IPS-NIHi11 (cell line): ENCODE data around the gene PLEKHH2.

Source experiments
- DNase-seq: peaks from one replicate; pipeline ENCODE4 v3.0.0; 2012; ENCODE audit warnings: mixed read lengths, low spot score

PLEKHH2 gene

DNA sequence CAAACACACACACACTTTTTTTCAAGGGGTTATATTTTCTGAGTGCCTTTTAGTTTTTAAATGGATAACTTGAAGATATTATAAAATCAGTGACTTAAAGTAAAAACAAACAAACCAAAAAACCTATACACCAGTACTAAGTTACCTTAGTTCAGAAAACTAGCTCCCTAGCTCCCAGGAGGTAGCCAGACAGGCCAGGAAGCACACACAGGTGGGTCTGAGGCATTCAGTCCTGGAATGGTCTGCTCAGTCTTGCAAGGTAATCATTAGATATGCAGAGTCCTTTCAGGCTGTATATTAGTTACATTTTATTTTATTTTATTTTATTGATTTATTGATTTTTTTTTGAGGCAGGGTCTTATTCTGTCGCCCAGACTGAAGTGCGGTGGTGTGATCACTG lies 126.0 kb downstream of the PLEKHH2 start:
- DNase-seq = no peak

DNA sequence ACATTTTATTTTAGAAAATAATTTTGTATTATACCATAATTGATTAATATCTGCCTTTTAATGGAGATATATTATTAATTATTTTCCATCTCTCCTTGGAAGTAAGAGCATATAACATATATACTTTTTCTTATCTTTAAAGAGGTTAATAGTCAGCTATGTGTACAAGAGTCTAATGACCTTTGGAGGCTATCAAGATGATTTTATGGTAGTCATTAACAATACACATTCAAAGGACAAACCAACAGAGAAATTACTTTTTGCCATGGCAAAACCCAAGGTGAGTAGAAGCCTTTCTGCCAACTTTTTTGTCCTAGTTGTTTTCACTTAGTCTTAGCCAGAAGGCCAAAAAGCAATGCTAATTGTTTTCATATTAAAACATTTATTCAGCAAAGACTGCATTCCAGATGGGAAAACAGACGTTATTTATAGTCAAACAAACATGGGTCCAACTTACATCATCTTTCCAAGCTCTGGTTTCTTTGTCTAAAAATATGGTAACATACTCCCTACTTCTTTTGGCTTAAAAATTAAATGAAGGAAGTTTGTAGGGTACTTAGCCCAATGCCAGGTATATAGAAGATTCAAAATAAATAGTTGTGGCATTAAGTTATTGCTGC lies 127.1 kb downstream of the PLEKHH2 start:
- no peak for DNase-seq

DNA sequence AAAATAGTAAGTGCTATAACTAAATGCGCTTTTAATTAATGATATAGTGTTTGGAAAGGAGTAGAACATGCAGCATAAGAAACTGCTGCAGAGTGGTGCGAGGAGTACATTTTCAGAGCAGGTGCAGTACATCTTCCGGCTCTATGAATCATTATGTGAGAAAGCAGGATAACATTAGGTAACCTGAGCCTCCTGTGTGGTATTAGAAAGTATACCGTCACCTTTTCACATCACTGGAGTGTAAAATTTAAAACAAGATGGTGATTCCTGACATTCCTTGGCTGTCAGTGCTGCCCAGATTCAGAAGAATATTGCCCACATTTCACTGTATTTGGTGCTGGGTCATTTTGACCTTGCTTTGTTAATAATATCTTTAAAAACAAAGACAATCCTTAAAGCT lies 128.9 kb downstream of the PLEKHH2 start:
- DNase-seq = no peak

DNA sequence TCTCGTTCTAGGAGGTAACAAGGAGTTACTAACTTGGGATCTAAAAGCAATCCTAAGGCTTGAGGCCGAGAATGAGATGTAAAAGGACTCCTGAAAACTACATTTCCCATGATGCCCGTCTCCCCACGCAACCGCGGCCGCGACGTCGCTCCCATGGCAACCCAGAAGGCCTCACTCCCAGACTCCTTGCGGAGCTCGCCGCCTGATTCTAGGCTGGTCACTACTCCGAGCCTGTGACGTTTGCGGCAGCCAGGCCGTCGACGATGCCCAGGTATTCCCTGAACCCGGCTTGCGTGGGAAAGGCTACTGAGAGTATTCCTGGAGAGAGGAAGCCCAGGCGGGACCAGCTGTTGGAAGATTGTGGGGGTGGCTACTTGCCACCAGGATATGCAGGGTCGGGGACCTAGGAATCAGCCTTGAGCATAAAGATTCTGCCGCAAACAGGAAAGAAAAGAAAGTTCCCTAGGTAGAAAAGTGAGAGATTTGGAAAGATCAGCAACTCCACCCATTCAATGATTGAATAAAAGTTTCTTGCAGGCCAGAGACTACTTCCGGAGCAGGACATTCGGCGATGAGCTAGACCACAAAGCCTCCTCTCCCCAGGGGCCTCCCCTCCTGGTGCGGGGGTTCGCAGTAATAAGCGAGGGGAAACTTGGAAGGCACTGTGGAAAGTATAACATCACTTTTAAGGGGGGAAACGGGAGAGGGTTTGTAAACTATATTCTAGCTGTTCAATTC lies 137.0 kb downstream of the PLEKHH2 start, which contains the start of gene DYNC2LI1:
DYNC2LI1 (plus strand) TSS at position 164 of the 738 bp plus-strand sequence; CDS start at position 264, 100 bp downstream.
- DNase-seq = peak; percentile 96

DNA sequence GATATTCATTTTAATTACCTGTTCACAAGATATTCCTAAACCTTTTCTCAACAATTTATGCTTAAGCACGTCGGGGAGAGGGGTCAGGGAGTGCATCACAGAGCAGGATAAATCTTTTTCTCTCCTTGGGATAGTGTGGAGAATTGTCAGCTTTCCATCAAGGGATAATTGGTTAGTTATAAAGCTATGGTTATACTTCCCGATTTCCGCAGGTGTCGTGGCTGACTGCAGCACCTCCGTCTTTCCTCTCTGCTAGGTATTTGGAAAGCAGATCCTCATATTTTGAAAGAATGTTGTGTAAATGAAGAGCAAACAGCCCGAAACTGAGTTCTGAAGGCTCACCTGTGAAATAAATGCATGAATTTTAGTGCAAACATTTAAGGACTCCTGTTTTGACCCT lies 137.6 kb downstream of the PLEKHH2 start:
- no peak for DNase-seq

DNA sequence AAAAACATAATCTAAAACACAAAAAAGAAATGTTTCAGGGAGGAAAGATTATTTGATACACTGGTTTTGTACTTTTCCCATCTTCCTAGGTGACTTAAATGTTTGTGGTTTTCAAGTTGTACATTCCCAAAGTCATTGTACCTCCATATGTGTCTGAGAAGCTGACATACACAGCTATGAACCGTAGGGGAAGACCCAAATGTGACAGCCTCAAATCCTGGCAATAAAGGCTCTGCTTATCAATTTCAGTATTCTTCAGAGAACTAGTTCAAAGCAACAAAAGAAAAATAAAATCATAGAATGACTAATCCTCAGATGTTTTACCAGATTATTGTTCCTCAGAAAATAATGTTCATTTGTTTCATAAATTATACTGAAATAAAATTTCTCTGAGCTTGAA lies 139.3 kb downstream of the PLEKHH2 start:
- no peak for DNase-seq

DNA sequence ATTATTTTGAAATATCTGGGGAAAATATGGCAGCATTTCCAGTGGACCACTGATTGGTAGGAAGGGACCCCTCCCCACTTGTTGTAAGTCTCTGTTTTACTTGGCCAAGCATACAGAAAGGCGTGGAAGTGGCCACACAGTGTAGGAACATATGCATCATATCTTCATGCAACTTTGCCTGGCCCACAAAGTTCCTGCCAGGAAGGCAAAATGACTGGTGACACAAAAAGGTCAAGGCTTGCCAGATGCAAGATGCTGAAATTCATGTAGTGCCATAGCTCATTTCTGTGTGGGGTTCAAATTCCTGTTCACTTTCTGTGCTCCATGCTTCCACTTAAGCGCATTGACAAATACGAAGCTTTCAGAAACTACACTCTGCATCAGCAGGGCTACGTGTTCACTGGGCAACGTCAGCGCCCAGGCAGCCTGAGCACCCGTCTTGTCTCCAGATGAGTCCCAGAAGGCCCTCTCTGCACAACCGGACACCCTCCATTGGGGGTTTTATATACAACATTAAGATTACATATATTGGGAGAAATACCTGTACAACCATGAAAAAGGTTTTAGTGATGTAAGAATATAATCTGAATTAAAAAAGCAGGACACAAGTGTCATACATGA lies 140.4 kb downstream of the PLEKHH2 start:
- DNase-seq = no peak

DNA sequence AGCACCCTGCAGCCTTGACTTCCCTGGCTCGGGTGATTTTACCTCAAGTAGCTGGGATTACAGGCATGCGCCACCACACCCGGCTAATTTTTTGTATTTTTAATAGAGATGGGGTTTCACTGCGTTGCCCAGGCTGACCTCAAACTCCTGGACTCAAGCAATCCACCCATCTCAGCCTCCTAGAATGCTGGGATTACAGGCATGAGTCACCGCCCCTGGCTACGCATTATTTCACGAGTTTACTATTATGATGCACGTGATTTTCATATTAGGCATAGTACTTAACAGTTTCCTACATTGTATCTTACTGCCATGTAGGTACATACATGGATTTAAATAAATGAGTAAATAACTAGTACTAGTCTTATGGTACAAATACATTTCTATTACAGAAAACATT lies 141.2 kb downstream of the PLEKHH2 start:
- no peak for DNase-seq

DNA sequence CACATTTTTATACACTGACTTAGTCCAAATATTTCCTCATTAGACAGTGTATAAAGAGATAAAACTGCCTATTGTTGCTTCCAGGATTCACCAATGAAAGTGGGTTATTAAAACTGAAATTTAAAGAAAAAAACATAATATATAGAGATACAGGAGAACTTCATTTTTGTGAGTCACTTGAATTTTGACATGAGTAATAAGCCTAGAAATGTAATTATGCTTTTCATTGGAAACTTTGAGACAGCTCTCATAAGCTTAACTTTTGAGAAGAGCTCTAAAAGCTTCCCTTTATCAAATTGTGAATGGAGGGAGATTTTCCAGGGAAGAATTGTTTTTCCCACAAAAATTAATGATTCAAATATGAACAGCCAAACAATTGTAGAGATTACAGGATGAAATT lies 150.8 kb downstream of the PLEKHH2 start:
- no peak for DNase-seq

DNA sequence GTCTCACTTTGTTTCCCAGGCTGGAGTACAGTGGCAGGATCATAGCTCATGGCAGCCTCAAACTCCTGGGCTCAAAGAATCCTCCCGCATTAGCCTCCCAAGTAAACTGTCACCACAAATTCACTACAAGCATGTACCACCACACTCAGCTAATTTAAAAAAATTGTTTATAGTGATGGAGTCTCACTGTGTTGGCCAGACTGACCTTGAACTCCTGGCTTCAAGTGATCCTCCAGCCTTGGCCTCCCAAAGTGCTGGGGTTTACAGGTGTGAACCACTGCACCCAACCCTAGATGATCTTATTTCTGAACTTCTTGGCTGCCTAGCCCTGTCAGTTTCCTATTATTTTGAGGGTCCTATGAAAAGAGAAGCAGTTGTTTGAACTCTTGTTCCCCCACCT lies 151.6 kb downstream of the PLEKHH2 start:
- no peak for DNase-seq

DNA sequence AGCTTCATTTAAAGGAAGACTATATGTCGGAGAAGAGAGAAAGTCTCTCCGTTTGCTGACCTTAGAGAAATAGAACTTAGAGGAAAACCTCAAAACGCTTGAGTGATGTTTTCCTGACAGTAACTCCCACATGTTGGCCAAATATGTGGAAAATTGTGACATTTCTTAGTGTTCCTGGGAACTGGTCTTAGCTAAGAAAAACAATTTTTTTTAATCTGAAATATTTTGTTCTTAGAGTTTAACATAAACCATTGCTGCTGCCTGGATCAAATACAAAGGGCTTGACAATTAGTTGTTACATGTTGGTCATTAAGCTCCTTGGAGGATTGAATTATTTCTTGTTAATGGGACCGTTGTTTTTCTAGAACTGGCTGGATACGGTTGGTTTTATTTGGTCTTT lies 153.1 kb downstream of the PLEKHH2 start:
- DNase-seq = no peak

DNA sequence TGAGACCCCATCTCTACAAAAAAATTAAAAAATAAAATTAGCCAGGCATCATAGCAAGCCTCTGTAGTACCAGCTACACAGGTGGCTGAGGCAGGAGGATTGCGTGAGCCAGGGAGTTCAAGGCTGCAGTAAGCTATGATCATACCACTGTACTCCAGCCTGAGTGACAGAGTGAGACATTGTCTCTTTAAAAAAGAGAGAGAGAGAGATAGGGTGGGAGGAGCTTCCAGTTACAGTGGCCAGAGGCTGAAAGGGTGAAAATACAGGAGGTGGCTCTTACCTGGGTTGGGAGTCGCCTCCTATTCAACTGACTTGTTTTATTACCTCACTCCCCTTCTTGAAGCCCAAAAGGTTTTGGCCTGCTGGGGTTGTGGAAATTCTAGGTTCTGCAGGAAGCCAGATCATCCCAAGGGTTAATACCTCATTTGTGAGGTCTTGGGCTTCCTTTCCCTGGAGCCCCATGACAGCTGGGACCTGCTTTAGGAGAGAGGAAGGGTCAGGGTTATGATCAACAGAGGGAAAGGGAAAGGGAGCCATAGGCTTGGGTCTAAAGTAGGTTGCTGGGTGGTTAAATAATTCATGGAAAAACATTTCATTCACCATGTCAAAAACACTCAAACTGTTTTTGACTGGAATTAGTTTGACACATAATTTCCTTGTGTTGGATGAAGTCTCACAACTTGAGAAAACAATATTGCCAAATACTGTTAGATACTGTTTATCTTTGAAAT lies 154.1 kb downstream of the PLEKHH2 start:
- DNase-seq = no peak

DNA sequence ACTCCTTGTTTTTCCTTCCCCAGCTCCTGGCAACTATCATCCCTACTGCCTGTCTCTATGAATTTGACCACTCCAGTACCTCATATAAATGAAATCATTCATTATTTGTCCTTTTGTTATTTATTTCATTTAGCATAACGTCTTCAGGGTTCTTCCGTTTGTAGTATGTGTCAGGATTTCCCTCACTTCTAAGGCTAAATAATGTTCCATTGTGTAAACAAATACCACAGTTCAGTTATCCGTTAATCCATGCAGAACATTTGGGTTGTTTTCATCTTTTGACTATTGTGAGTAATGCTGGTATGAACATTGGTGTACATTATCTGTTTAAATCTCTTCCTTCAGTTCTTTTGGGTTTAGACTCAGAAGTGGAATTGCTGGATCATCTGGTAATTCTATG lies 155.6 kb downstream of the PLEKHH2 start:
- no peak for DNase-seq

DNA sequence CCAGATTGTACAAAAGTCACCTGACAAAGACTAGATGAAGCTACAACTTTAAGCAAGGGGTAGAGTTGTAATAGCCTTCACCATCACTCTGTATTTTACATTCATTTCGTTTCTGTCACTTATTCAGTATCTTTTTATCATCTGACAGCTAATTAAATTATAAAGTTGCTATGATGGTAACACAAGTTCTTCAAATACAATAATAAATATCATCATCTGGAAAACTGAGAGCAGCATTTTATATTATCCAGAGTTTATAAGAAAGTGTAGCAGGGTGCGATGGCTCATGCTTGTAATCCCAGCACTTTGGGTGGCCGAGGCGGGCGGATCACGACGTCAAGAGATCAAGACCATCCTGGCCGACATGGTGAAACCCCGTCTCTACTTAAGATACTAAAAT lies 157.9 kb downstream of the PLEKHH2 start:
- no peak for DNase-seq

DNA sequence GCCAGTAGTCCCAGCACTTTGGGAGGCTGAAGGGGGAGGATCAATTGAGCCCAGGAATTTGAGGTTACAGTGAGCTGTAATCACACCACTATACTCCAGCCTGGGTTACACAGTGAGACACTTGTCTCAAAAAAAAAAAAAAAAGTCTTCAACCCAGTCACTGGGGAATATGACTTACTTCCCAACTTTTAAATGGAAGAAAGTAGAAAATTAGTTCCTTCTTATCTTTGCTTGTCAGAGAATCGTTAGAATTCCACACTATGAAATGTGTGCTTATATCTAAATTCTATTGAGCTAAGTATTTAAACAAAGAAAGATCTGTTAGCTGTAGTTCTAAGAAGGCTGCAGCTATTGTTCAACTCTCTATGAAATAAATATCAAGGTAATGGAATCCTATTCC lies 159.1 kb downstream of the PLEKHH2 start:
- DNase-seq = no peak

DNA sequence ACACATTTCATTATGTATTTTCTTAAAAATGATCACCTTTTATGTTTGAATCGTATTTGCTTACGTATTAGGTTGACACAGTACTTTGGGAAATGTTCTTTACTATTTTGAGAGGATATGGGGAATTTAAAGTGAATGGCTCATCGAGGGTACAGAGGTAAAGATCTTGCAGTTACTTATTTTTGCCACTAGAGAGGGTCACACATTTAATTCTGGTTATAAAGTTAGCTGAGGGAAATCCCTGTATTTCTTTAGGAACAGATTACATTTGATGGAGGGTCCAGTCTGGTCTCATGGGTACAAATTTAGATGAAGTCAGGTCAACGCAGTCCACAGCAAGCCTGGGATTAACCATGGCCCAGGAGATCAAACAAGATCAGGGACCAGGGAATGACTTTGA lies 161.2 kb downstream of the PLEKHH2 start:
- peak; percentile 49 for DNase-seq

DNA sequence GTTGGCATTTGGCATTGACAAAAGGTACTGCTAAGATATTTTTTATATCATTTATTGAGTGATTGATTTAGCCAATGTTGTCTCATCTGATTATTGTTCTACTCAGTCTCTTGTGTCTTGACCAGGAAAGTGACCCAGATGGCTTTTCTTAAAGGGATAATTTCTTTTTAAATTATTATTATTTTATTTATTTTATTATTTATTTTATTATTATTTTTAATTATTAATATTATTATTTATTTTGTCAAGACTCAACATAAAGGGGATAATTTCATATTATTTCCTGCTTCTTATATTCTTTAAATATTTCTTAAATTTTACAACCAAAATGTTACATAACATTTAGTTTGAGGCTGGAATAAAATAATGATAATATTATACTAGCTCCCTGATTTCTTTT lies 163.8 kb downstream of the PLEKHH2 start:
- no peak for DNase-seq

DNA sequence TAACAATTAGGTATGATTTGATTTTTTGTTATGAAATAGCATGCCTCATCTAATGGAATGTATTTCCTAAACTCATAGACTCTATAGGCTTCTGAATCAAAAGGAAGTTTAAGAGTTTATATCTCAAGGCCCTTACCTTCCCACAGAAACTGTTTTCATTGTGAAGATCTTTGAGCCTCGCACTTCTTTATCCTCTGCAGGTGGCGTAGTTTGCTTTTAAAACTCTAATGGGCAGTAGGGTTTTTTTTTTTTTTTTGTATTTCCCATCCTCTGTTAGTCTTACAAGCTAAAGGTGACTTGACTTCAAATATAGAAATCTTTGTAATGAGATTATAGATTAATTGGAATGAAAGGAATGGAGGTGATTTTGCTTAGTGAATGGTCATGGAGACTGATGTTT lies 165.1 kb downstream of the PLEKHH2 start:
- DNase-seq = no peak

DNA sequence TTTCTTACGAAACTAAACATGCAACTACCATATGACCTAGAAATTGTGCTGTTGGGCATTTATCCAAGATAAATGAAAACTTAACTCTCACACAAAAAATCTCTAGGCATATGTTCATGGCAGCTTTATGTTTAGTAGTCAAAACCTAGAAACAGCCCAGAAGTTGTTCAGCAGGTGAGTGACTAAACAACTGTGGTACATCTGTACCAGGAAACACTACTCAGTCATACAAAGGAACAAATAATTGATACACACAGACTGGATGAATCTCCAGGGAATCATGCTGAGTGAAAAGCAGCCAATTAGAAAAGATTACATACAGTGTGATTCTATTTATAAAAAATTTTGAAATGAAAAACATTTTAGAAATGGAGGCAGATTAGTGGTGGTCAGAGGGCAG lies 166.1 kb downstream of the PLEKHH2 start:
- DNase-seq = no peak

DNA sequence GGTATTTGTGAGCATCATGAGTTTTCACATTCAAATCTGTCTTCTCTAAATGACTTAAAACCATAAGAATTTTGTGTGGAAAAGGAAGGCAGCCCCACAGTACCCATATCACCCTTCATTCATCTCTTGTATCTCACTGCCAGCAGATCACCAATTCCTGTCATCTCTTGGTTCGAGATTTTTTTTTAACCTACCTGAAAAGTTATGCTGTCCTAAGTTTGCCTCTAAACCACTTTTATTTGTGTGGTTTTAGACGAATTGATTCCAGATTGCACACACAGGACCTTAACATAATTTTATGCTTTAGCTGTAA lies 169.6 kb downstream of the PLEKHH2 start:
- DNase-seq = no peak

DNA sequence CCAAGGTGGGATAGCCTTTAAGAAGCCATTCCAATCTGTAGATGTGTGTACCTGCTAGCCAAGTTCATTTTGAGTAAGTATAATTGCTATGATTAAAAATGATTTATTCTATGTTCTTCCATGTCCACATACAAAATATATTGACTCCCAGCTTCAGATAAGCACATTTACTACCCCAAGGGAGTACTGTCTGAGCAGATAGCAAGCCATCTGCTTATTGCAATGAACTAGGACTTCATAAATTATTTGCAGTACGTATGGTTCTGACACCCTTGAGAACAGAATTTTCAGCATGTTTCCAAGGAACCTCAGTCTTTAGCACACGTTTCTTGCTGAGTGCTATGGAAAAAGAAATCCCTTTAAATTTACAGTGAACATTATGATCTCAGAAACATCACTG lies 173.4 kb downstream of the PLEKHH2 start:
- no peak for DNase-seq

DNA sequence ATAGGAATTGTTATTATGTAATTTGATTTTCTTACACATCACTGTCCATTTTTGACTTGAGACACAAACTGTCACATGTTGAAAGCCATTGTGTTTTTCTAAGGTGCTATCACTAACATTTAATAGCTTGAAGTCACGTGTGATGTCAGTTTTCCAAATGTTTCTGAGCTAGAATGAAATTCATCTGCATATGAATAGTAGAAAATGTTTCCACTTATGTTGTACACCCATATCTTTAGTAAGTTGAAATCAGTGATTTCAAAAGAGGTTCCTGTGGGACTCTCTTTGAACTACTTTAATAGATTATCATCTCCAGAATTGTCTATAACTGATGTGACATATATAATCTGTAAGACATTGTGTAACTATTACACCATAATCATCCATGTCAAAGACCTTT lies 173.8 kb downstream of the PLEKHH2 start:
- no peak for DNase-seq

DNA sequence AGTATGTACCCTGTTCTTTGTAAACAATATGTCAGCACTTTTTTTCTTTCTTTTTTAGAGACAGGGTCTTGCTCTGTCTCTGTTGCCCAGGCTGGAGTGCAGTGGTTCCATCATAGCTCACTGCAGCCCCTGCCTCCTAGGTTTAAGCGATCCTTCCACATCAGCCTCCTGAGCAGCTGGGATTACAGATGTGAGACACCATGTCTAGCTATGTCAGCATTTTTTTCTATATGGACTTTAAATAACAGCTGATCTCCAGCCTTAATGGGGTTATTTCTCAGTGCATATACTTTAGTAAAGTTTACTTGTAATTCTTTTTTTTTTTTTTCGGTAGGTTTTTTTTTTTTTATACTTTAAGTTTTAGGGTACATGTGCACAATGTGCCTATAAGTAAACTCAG lies 174.9 kb downstream of the PLEKHH2 start:
- no peak for DNase-seq
